Lower lobe of right lung (tissue), 2 donors: Measurements from ENCODE around the gene LDB3. TPM values are rescaled to one million over a fixed set of nuclear protein-coding genes. Genes with fewer than 3 reads are reported as not detected.

Source experiments
- ATAC-seq, 2 donors: fragments of 200-7000 bp; cut with Tn5 transposase; one replicate each; pipeline ENCODE4 v1.9.1; 2020 to 2022; ENCODE audit warnings: mild to moderate bottlenecking in 2 of 2, moderate library complexity in 2 of 2
- DNase-seq: peaks from one replicate; pipeline ENCODE4 v3.0.0-alpha.2; 2020
- H3K27ac ChIP-seq: fragments of 200-600 bp; one replicate; pipeline ENCODE4 v1.8.0; 2022
- H3K27me3 ChIP-seq: fragments of 200-600 bp; one replicate; pipeline ENCODE4 v1.8.0; 2022; ENCODE audit warnings: low read depth
- H3K36me3 ChIP-seq: fragments of 200-600 bp; one replicate; pipeline ENCODE4 v1.8.0; 2022; ENCODE audit warnings: mild to moderate bottlenecking
- H3K4me1 ChIP-seq: fragments of 200-600 bp; one replicate; pipeline ENCODE4 v1.8.0; 2022
- H3K4me3 ChIP-seq: fragments of 200-600 bp; one replicate; pipeline ENCODE4 v1.8.0; 2022; ENCODE audit warnings: mild to moderate bottlenecking
- H3K9me3 ChIP-seq: fragments of 200-600 bp; one replicate; pipeline ENCODE4 v1.8.0; 2022
- intact Hi-C: fragments of 100-400 bp; cut with DNase I; formaldehyde crosslinking; loops from one replicate; pipeline ENCODE4 v1.11.0; 2022
- total RNA-seq: library from RNA; stranded (reverse); fragmentation: NEBNext Ultra II Directional; extraction: Animal tissue kit (Norgen Biotek cat#: 25700); gene quantifications from one replicate; pipeline ENCODE4 v1.2.1, GENCODE V29; 2021
- TF ChIP-seq, protein P1 (sequence below): fragments of 200-600 bp; IDR thresholded peaks from one replicate; pipeline ENCODE4 v1.8.0; 2022; ENCODE audit warnings: antibody characterized with exemption, mild to moderate bottlenecking
- donor health status: DM: no; HTN: yes; CAD: no; lungs with severe emphysema.

Gene LDB3
- total RNA-seq, 1 donor from 2014 or later = 2.2 TPM

GRCh38 chr10:86723009-86723408 lies 54.7 kb downstream of the LDB3 start:
- H3K27me3 ChIP-seq = no peaks in the 10 kb centered on the region
- intact Hi-C loops = no loop called here
- DNase-seq (no peak), ATAC-seq (no peak)
- TF ChIP-seq, protein P1, sequence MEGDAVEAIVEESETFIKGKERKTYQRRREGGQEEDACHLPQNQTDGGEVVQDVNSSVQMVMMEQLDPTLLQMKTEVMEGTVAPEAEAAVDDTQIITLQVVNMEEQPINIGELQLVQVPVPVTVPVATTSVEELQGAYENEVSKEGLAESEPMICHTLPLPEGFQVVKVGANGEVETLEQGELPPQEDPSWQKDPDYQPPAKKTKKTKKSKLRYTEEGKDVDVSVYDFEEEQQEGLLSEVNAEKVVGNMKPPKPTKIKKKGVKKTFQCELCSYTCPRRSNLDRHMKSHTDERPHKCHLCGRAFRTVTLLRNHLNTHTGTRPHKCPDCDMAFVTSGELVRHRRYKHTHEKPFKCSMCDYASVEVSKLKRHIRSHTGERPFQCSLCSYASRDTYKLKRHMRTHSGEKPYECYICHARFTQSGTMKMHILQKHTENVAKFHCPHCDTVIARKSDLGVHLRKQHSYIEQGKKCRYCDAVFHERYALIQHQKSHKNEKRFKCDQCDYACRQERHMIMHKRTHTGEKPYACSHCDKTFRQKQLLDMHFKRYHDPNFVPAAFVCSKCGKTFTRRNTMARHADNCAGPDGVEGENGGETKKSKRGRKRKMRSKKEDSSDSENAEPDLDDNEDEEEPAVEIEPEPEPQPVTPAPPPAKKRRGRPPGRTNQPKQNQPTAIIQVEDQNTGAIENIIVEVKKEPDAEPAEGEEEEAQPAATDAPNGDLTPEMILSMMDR = no peak
- H3K36me3 ChIP-seq = no peaks in the 10 kb centered on the region
- H3K9me3 ChIP-seq = no peaks in the 10 kb centered on the region
- no peaks in the 10 kb centered on the region for H3K4me1 ChIP-seq
- no peak overlapping the region for H3K27ac ChIP-seq
- no peak overlapping the region for H3K4me3 ChIP-seq

DNA sequence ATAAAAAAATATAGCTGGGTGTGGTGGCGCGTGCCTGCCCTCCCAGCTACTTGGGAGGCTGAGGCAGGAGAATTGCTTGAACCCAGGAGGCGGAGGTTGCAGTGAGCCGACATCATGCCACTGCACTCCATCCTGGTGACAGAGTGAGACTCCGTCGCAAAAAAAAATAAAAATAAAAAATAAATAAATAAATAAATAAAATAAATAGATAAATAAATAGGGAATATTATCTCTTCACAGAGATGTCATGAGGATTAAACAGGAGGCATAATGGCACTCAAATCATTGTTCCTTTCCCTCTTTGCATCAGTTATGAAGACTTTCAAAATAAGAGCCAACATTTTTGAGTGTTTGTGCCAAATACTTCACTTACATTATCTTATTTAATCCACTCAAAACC lies 56.1 kb downstream of the LDB3 start:
- intact Hi-C loops = no loop called here
- Histone ChIP-seq H3K27me3 (no peaks in the 10 kb centered on the region), H3K9me3 (no peaks in the 10 kb centered on the region), H3K4me3 (no peak overlapping the region), H3K27ac (no peak overlapping the region), H3K36me3 (no peaks in the 10 kb centered on the region), H3K4me1 (no peaks in the 10 kb centered on the region)
- DNase-seq (no peak), ATAC-seq (no peak)
- TF ChIP-seq, protein P1 = no peak

- TF ChIP-seq, protein P1 = no peak
- ATAC-seq = no peak
- Histone ChIP-seq H3K36me3 (no peaks in the 10 kb centered on the region), H3K27me3 (no peaks in the 10 kb centered on the region), H3K4me1 (no peaks in the 10 kb centered on the region), H3K27ac (no peak overlapping the region), H3K9me3 (no peaks in the 10 kb centered on the region), H3K4me3 (no peak overlapping the region)
- intact Hi-C loops = no loop called here
- DNase-seq = no peak
Measured at GRCh38 chr10:86725980-86726676, 57.8 kb downstream of the LDB3 start.

DNA sequence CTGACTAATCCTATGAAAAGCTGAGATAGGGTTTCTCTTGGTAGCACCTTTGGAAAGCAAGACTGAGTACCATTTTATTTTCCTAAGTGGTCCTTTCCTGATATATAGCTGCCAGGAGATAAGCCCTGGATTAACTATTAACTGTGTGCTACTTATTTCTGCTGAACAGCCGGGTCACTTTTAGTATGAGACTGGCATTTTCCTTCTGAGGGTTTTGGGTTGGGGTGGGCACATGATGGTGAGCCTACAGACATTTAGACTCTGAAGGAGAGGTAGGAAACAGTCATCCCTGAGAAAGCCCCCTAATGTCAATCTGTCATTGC lies 58.3 kb downstream of the LDB3 start:
- DNase-seq (no peak), ATAC-seq (peak in 1 of 2 donors; percentile 53)
- H3K9me3 ChIP-seq = no peaks in the 10 kb centered on the region
- no peaks in the 10 kb centered on the region for H3K4me1 ChIP-seq
- intact Hi-C loops = no loop called here
- no peak overlapping the region for H3K4me3 ChIP-seq
- no peak overlapping the region for H3K27ac ChIP-seq
- no peaks in the 10 kb centered on the region for H3K36me3 ChIP-seq
- no peaks in the 10 kb centered on the region for H3K27me3 ChIP-seq
- TF ChIP-seq, protein P1 = no peak

DNA sequence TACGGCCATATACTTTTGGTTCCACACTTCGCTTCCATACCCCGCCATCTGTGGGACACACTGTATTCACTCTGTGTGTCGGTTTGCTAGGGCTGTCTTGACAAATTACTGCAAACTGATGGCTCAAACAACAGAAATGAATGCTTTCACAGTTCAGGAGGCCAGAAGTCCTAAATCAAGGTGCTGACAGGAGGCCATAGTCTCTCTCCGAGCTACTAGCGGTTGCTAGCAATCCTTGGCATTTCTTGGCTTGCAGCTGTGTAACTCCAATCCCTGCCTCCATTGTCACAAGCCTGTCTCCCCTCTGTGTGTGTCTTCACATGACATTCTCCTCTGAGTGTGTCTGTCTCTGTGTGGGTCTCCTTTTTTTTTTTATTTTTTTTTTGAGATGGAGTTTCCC lies 59.2 kb downstream of the LDB3 start:
- Histone ChIP-seq H3K27ac (no peak overlapping the region), H3K9me3 (no peaks in the 10 kb centered on the region), H3K4me3 (no peak overlapping the region), H3K36me3 (no peaks in the 10 kb centered on the region), H3K4me1 (peaks cover 2% of the 10 kb centered on the region), H3K27me3 (no peaks in the 10 kb centered on the region)
- ATAC-seq (no peak), DNase-seq (no peak)
- intact Hi-C loops = no loop called here
- TF ChIP-seq, protein P1 = no peak
